Type B pancreatic cell (in vitro differentiated cells): ENCODE results near the gene PHKB. TPM values are rescaled to one million over a fixed set of nuclear protein-coding genes. Genes with fewer than 3 reads are reported as not detected.

Source experiments
- DNase-seq: peaks from one replicate; pipeline ENCODE4 v3.0.0; 2021; ENCODE audit warnings: mixed read lengths; ENCODE audit not compliant: unreplicated experiment; ENCODE audit errors: extremely low spot score
- H3K27ac Mint-ChIP-seq: 2 replicates; pipeline ENCODE4 v1.8.0; 2021; ENCODE audit warnings: mild to moderate bottlenecking, mixed read lengths
- H3K27me3 Mint-ChIP-seq: 2 replicates; pipeline ENCODE4 v1.8.0; 2021; ENCODE audit warnings: mixed read lengths
- H3K36me3 Mint-ChIP-seq: 2 replicates; pipeline ENCODE4 v1.8.0; 2021; ENCODE audit warnings: mixed read lengths
- H3K4me1 Mint-ChIP-seq: one replicate; pipeline ENCODE4 v1.8.0; 2021; ENCODE audit warnings: mixed read lengths; ENCODE audit not compliant: unreplicated experiment
- H3K4me3 Mint-ChIP-seq: 2 replicates; pipeline ENCODE4 v1.8.0; 2021; ENCODE audit warnings: mild to moderate bottlenecking, mixed read lengths
- H3K9me3 Mint-ChIP-seq: 2 replicates; pipeline ENCODE4 v1.8.0; 2021; ENCODE audit warnings: mixed read lengths
- total RNA-seq: library from RNA; stranded (reverse); gene quantifications from 2 replicates; pipeline ENCODE4 v1.2.1, GENCODE V29; 2021; ENCODE audit warnings: low replicate concordance
- TF ChIP-seq, protein P1 (sequence below): fragments of 200-600 bp; sonication (generic); conservative IDR thresholded peaks from 2 replicates; pipeline ENCODE4 v1.5.0; 2021; ENCODE audit warnings: antibody characterized with exemption, mild to moderate bottlenecking

The PHKB gene
- total RNA-seq, 1 donor from 2014 or later, result 72.9 TPM

DNA sequence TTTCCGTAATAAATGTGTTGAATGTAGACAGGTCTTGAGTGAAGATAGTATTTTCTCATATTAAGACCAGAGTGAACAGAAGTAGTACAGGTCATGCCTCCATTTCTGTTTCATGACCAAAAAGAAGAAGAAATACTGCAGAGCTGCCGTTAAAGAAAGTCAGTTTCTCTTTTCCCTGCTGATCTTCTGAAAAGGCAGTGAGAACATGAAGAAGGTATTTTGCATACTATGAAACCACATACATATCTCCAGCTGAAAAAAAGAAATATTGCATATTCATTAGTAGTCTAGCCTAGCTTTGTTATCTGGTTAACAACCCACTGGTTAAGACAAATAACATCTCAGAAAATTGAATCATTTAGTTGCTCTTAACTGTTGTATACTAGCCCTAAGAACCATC lies 138.4 kb downstream of the PHKB start:
- Mint-ChIP-seq H3K27ac (no peak overlapping the region), H3K4me1 (no peaks in the 10 kb centered on the region), H3K9me3 (no peaks in the 10 kb centered on the region), H3K4me3 (no peak overlapping the region), H3K27me3 (no peaks in the 10 kb centered on the region), H3K36me3 (no peaks in the 10 kb centered on the region)
- no peak for DNase-seq
- TF ChIP-seq, protein P1, sequence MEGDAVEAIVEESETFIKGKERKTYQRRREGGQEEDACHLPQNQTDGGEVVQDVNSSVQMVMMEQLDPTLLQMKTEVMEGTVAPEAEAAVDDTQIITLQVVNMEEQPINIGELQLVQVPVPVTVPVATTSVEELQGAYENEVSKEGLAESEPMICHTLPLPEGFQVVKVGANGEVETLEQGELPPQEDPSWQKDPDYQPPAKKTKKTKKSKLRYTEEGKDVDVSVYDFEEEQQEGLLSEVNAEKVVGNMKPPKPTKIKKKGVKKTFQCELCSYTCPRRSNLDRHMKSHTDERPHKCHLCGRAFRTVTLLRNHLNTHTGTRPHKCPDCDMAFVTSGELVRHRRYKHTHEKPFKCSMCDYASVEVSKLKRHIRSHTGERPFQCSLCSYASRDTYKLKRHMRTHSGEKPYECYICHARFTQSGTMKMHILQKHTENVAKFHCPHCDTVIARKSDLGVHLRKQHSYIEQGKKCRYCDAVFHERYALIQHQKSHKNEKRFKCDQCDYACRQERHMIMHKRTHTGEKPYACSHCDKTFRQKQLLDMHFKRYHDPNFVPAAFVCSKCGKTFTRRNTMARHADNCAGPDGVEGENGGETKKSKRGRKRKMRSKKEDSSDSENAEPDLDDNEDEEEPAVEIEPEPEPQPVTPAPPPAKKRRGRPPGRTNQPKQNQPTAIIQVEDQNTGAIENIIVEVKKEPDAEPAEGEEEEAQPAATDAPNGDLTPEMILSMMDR, result no peak

- TF ChIP-seq, protein P1, result no peak
- Mint-ChIP-seq H3K27me3 (no peaks in the 10 kb centered on the region), H3K4me3 (no peak overlapping the region), H3K4me1 (no peaks in the 10 kb centered on the region), H3K36me3 (no peaks in the 10 kb centered on the region), H3K27ac (no peak overlapping the region), H3K9me3 (no peaks in the 10 kb centered on the region)
- no peak for DNase-seq
Observed at GRCh38 chr16:47600376-47600775, 139.2 kb downstream of the PHKB start.

- no peaks in the 10 kb centered on the region for H3K9me3 Mint-ChIP-seq
- H3K27me3 Mint-ChIP-seq, result no peaks in the 10 kb centered on the region
- no peak overlapping the region for H3K4me3 Mint-ChIP-seq
- no peak for DNase-seq
- TF ChIP-seq, protein P1, result no peak
- H3K36me3 Mint-ChIP-seq, result peaks cover 10% of the 10 kb centered on the region
- no peaks in the 10 kb centered on the region for H3K4me1 Mint-ChIP-seq
- H3K27ac Mint-ChIP-seq, result no peak overlapping the region
Observed at GRCh38 chr16:47604306-47604705, 143.2 kb downstream of the PHKB start.

DNA sequence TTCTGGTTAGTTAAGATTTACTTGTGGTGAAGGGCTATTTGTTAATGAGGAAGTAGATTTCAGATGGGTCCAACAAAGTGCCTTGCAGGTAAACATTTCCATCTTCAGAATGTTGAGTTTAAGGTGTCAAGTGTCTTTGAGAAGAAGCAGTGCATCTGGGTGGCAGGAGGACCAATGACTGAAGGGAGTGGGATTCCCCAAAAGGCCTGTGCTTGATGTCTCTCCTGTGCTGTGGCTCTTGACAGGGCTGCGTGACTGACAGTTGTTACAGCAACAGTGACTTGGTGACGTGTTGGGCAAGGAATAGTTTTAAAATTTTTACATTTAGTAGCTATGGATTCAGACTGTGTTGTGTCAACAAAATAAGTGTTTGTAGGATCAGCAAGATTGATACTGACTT lies 149.9 kb downstream of the PHKB start:
- no peaks in the 10 kb centered on the region for H3K9me3 Mint-ChIP-seq
- peaks cover 26% of the 10 kb centered on the region for H3K36me3 Mint-ChIP-seq
- H3K4me3 Mint-ChIP-seq, result no peak overlapping the region
- no peaks in the 10 kb centered on the region for H3K4me1 Mint-ChIP-seq
- no peak overlapping the region for H3K27ac Mint-ChIP-seq
- TF ChIP-seq, protein P1, result no peak
- no peak for DNase-seq
- H3K27me3 Mint-ChIP-seq, result no peaks in the 10 kb centered on the region

DNA sequence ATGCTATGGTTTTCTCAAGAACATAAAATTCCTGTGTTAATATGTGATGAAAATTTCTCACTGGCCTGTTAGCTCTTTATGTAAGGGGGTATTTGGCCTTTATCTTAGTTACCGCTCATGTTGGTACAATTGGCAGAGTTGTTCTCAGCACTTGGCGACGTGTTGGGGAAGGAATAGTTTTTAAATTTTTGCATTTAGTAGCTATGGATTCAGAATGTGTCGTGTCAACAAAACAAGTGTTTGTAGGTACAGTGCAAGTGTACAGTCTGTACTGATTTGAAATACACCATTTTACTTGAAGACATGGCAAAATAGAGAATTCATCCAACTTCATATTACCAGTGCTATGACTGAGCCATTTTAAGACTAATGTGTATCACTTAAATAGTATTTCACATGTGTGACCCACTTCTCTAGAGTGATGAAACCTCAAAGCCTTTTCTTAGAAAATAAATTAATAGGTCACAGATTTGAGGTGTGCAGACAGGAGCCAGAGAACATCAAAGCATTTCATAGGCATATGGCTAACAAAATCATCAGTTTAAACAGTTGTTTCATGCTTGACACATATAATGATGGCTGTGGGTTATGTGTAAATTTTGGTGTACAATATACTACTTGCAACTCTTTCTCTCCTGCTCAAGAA lies 150.8 kb downstream of the PHKB start:
- H3K27ac Mint-ChIP-seq, result no peak overlapping the region

More for the DNA sequence above, 150.8 kb downstream of the PHKB start:
- Mint-ChIP-seq H3K4me3 (no peak overlapping the region), H3K9me3 (no peaks in the 10 kb centered on the region), H3K36me3 (peaks cover 26% of the 10 kb centered on the region), H3K27me3 (no peaks in the 10 kb centered on the region), H3K4me1 (no peaks in the 10 kb centered on the region)
- no peak for DNase-seq
- TF ChIP-seq, protein P1, result no peak
